ENCODE data around the gene BATF. TPM values are rescaled to one million over a fixed set of nuclear protein-coding genes. Genes with fewer than 3 reads are reported as not detected.

Gene BATF
- 2.1 TPM for total RNA-seq

DNA sequence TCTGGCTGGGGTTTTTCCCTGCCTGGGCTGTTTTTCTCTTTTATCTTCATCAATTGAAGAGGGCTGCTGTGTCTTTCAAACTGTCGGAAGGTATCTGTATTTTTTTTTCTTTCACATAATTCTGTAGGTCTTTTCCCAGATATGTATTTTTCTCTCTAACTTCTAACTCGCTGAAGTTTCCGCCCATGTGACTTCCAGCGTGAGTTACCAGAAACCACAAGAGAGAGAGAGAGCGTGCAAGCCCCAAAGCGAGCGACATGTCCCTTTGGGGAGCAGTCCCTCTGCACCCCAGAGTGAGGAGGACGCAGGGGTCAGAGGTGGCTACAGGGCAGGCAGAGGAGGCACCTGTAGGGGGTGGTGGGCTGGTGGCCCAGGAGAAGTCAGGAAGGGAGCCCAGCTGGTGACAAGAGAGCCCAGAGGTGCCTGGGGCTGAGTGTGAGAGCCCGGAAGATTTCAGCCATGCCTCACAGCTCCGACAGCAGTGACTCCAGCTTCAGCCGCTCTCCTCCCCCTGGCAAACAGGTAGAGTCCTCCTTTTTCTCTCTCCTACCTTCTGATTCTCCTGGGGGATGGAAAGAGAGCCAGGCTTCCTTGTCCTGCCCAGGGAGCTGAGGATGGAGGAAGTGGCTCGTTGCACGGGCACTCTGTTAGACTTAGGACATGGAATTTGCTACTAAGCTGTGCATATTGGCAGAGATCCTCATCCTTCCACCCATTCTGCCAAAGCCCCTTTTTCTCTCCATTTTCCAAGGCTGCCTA is at the start of gene BATF:
BATF (plus strand) TSS at position 246 of the 759 bp plus-strand sequence; CDS start at position 460, 214 bp downstream.

GRCh38 chr14:75578102-75578785 is 56.0 kb downstream of the BATF start, which contains the start of gene FLVCR2:
Gene FLVCR2, plus strand, starts transcription at chr14:75578620. Its CDS starts 353 bp downstream, at chr14:75578973.

Other genes starting within 250 kb of the BATF start
- 148 TPM for gene FOS, start 243.6 kb upstream of the BATF start, total RNA-seq
- 49.3 TPM for gene JDP2, start 94.4 kb upstream of the BATF start, total RNA-seq
- 8.2 TPM for gene FLVCR2, start 56.2 kb downstream of the BATF start, total RNA-seq
- gene ERG28, start 138.4 kb downstream of the BATF start, total RNA-seq = 7.5 TPM
- gene TTLL5, start 138.8 kb downstream of the BATF start, total RNA-seq = 53.1 TPM

Measured in camera-type eye (tissue), 1 donor.